Bronchial epithelial cell (primary cell): ENCODE data around the gene TESK2. TPM values are rescaled to one million over a fixed set of nuclear protein-coding genes. Genes with fewer than 3 reads are reported as not detected.

Experiments
- DNase-seq: peaks from one replicate; pipeline ENCODE4 v3.0.0-alpha.2; 2010; ENCODE audit warnings: low read depth
- FAIRE-seq: peaks from 2 replicates; lab custom pipeline; 2011; peaks lifted over from hg19 to GRCh38; lab: Jason Lieb, UNC
- H3K27me3 ChIP-seq: 2 replicates; pipeline ENCODE4 v1.5.1; 2011; ENCODE audit warnings: low read length; ENCODE audit not compliant: control insufficient read depth, insufficient read depth
- H3K36me3 ChIP-seq: 2 replicates; pipeline ENCODE4 v1.5.1; 2011; ENCODE audit warnings: low read length; ENCODE audit not compliant: control insufficient read depth, insufficient read depth
- H3K4me3 ChIP-seq: 2 replicates; pipeline ENCODE4 v1.5.1; 2011; ENCODE audit warnings: mild to moderate bottlenecking, low read depth, low read length, control low read depth
- CTCF ChIP-seq: IDR thresholded peaks from 2 replicates; pipeline ENCODE4 v1.5.1; 2011; ENCODE audit warnings: mild to moderate bottlenecking, moderate library complexity, low read length, control low read depth, inconsistent platforms; ENCODE audit not compliant: insufficient read depth, severe bottlenecking
- total RNA-seq: library from RNA; depleted of rRNA; stranded (reverse); fragments of >200 nt; gene quantifications from 2 replicates; pipeline ENCODE4 v1.2.1, GENCODE V29; 2014

The TESK2 gene
- total RNA-seq, 1 donor from 2014 or later = 1.6 TPM

GRCh38 chr1:45317166-45317565 is 173.8 kb downstream of the TESK2 start:
- no peaks in the 10 kb centered on the region for H3K36me3 ChIP-seq
- TF ChIP-seq CTCF = no peak
- FAIRE-seq (no peak), DNase-seq (no peak)
- no peak overlapping the region for H3K4me3 ChIP-seq
- H3K27me3 ChIP-seq = no peaks in the 10 kb centered on the region

GRCh38 chr1:45314266-45314665 is 176.7 kb downstream of the TESK2 start:
- no peak for TF ChIP-seq CTCF
- FAIRE-seq (no peak), DNase-seq (no peak)
- Histone ChIP-seq H3K36me3 (no peaks in the 10 kb centered on the region), H3K27me3 (no peaks in the 10 kb centered on the region), H3K4me3 (no peak overlapping the region)

GRCh38 chr1:45306905-45307304 is 184.1 kb downstream of the TESK2 start:
- Histone ChIP-seq H3K36me3 (no peaks in the 10 kb centered on the region), H3K4me3 (no peak overlapping the region), H3K27me3 (no peaks in the 10 kb centered on the region)
- FAIRE-seq = no peak
- DNase-seq = no peak
- TF ChIP-seq CTCF = no peak

GRCh38 chr1:45306319-45306718 is 184.6 kb downstream of the TESK2 start:
- DNase-seq = peak; percentile 27
- TF ChIP-seq CTCF = no peak
- Histone ChIP-seq H3K4me3 (no peak overlapping the region), H3K27me3 (no peaks in the 10 kb centered on the region), H3K36me3 (no peaks in the 10 kb centered on the region)
- FAIRE-seq = no peak

GRCh38 chr1:45305231-45305630 is 185.7 kb downstream of the TESK2 start:
- no peaks in the 10 kb centered on the region for H3K36me3 ChIP-seq
- TF ChIP-seq CTCF = no peak
- no peaks in the 10 kb centered on the region for H3K27me3 ChIP-seq
- no peak overlapping the region for H3K4me3 ChIP-seq
- FAIRE-seq = no peak
- no peak for DNase-seq
